HG02970 (cell line): Measurements from ENCODE around the gene ZBTB24.
A peak's percentile ranks its signal among the peaks of the same experiment; 100 is the strongest.
"Not testable (repeated sequence)": the region's sequence is repeated elsewhere in the genome, so short reads cannot be mapped to it uniquely, and the experiment has no call there.

Experiments
- ATAC-seq: cut with Tn5 transposase; IDR thresholded peaks from one replicate; pipeline ENCODE4 v1.9.1; 2021; ENCODE audit warnings: mild to moderate bottlenecking, moderate library complexity, moderate number of reproducible peaks; ENCODE audit not compliant: unreplicated experiment, low FRiP score

Gene ZBTB24

GRCh38 chr6:109482905-109483734 lies at the start of gene ZBTB24:
TSS of gene ZBTB24 (minus strand) at chr6:109483219. CDS start at chr6:109482026, 1,193 bp downstream.
- peak; percentile 89 for ATAC-seq

DNA sequence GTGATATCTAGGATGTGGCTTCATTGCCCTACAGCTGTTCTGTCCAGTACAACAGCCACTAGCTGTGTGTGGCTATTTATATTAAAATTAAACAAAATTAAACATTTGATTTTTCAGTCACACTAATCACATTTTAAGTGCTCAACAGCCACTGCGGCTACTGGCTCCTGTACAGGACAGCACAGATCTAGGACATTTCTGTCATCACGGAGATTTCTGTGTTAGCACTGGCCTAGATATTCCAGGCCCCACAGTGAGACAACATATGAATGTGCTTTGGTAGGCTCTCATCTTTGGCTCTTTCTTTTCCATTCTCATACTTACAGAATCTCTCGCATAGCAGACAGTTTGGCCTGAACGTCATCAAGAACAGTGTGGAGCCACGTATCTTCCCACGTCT lies 48.4 kb upstream of the ZBTB24 start:
- ATAC-seq: no peak

- ATAC-seq: no peak
These were observed 45.0 kb upstream of the ZBTB24 start for GRCh38 chr6:109527989-109528388.

DNA sequence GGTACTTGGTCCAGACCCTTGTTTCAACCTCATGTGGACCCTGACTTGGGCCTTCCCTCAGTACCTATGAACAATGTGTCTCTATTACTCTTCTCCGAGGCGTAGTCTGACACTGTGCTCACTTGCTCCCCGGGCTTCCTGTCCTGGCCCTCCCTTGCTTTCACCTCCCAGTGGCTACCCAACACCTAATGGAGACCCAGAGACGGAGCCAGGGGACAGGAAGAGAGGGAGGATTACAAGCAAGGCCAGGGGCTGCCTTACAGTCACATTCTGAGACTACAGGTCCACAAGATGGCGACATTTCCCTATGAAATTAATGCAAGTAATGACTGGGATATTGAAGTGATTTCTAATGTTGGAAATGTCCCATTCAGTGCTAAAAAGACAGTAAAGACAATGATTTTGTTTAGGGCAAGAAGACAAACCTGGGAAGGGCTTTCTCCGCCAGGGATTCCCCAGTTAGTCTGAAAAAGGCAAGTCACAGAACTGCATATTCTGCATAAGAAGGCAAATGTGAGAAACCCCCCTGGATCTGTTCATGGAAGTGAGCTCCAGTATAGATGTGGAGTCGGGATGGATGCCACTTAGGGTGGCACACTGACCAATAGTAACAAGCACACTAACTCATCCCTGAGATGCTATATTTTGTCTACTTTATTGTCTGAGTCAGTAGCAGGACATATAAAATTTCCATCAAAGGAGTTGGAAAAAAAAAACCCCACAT lies 44.0 kb upstream of the ZBTB24 start:
- ATAC-seq: no peak

DNA sequence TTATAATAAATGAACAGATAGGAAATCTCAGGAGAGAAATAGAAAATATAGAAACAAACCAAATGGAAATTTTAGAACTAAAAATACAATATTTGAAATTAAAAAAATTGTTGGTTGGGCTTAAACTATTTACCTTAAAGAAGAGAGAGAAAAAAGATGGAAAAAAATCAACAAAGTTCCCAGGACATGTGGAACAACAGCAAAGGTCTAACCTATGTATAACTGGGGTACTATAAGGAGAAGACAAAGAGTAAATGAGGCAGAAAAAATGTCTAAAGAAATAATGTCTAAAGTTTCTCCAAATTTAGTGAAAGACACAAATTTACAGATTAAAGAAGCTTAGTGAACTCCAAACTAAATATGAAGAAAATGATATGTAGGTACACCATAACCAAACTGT lies 41.1 kb upstream of the ZBTB24 start:
- no peak for ATAC-seq

DNA sequence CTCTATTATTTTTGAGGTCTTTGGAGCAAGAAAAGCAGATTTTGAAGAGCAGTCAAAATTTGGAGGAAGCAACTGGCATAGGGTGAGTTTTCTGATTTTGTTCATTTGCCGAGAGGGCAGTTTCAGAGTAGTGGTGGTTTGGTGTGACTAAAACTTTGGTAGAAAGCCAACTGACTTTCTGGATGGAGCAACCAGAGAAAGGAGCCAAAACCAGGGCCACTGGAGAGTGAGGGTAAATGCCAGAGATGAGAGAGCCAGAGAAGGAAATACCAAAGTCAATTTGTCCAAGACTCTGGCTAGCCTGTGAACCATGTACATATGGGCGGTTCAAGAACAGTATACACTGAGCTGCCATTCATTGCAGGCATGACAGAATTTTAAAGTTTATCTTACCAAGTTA lies 40.5 kb upstream of the ZBTB24 start:
- ATAC-seq: no peak

- no peak for ATAC-seq
These were observed 38.1 kb upstream of the ZBTB24 start for GRCh38 chr6:109521080-109521479.

GRCh38 chr6:109519647-109520046 lies 36.6 kb upstream of the ZBTB24 start:
- not testable (repeated sequence) for ATAC-seq

DNA sequence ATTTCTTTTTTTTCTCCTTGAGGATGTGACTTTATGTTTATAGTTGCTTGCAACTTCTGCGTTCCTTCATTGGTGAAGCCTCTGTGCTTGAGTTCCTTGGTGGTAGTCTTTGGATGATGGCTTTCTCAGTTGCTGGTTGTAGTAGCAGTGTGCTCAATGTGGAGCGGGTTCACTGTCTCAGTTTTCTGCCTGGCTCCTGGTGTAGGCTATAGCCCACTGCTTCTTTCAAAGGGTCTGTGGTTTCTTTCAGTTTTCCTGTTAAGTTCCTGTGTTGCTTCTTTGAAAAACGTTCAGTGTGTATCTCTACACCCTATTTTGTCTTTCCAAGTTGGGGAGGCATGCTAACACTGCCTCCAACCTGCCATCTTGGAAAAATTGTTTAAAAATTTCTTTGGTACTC lies 33.9 kb upstream of the ZBTB24 start:
- no peak for ATAC-seq

DNA sequence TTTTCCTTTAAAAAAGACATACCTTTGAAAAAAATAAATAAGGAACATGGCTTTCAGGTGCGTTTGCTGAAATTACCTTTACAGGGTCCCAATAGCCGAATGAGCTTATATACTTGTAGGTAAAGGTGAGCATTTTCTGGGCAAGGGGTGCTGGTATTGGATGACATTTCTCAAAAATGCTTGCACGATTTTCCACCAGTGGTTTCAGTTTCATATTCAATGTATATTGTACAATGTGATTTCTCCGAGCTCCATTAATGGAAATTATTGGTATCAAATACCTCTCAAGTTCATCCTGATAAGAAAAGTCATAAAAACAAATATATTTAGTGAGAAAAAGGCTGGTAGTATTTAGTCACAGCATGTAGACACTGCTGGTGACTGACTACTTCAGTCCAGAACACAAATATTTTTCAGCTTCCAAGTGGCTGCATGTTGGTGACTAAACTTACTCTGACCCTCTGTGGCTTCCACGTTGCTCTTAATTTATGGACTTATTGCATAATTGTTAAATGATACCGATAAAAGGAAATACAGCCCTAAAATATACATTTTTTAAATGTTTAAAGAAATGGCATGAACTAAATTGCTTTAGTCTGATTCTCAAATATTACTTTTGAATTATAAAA lies 32.9 kb upstream of the ZBTB24 start:
- no peak for ATAC-seq

DNA sequence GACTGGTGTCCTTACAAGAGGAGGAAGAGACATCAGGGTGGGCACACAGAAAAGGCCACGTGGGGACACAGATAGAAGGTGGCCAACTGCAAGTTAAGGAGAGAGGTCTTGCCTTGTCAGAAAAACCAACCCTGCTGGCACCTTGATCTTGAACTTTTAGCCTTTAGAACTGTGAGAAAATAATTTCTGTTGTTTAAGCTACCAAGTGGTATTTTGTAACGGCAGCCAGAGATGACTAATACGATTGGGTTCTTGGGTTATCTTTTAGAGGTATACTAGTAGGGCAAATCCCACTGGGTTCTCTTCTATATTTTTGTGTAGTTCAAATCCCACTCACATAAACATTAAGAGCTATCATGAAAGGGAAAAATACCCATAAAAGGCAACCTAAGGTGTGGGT lies 31.9 kb upstream of the ZBTB24 start:
- no peak for ATAC-seq

DNA sequence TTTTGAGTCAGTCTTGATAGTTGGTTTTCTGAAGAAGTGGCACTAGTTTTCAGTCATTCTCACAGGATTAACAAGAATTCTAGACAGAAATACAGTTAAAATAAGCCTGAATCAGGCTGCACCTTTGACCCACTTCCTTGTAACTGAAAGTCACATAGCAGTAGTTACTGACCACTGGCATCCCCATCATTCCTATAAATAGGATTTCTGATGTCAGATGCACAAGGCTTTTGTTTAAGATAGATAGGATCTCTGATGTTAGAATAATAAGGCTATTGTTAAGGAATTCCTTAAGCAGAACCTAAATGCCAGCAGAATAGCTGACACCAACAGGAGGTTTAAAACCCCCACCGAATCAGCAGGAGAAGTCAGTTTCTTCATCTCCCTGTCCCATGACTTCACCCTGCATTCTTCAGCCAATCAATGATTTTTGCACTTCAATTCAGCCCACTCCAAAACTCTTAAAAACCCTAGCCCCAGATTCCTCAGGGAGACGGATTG lies 30.6 kb upstream of the ZBTB24 start:
- no peak for ATAC-seq

GRCh38 chr6:109512271-109512817 lies 29.3 kb upstream of the ZBTB24 start:
- no peak for ATAC-seq

DNA sequence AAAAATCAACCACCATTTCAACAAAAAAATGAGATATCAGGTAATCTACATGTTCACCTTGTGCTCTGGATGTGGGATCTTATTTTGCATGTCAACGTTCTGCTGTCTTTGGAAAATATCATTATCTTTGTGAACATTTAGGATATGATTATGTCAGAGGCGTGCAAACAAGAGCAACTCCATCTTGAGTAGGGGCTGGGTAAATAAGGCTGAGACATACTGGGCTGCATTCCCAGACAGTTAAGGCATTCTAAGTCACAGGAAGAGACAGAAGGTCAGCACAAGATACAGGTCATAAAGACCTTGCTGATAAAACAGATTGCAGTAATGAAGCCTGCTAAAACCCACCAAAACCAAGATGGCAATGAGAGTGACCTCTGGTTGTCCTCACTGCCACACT lies 28.8 kb upstream of the ZBTB24 start:
- no peak for ATAC-seq

DNA sequence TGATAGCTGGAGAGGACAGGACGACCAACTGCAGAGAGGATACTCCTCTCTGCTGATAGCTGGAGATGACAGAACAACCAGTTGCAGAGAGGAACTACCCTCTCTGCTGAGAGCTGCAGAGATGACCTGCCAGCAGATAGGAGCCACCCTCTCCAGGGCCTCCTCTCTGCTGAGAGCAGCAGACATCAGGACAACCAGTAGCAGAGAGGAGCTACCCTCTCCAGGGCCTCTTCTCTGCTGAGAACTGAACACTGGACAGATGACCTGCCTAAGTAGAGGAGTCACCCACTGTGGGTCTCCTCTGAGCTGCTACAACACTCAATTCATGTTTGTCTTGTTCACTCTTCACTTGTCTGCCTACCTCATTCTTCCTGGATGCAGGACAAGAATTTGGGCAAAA lies 27.3 kb upstream of the ZBTB24 start:
- ATAC-seq: no peak

- ATAC-seq: no peak
These were observed 25.3 kb upstream of the ZBTB24 start for GRCh38 chr6:109508166-109508860.

GRCh38 chr6:109507490-109508072 lies 24.6 kb upstream of the ZBTB24 start:
- ATAC-seq: no peak

GRCh38 chr6:109506841-109507240 lies 23.8 kb upstream of the ZBTB24 start:
- no peak for ATAC-seq

DNA sequence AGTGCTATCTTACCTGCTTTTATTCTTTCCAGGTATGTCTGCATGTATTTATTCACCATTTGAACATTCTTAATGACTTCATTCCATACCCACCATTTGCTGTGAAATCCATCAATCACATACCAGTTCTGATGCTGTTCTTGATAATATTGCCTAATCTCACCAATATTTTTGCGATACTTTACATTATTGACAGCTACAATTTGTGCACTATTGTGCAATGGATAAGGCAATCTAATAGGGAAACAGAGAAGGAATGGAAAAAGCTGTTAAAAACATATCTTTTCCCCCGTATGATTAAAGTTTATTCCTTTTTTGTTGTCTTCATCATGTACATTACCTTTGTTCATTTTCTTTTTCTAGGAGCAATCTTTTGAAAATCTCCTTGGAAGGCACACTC lies 23.3 kb upstream of the ZBTB24 start:
- no peak for ATAC-seq
